ENCODE results near the gene BICD1.

The BICD1 gene

GRCh38 chr12:32418903-32419519 lies 312.4 kb downstream of the BICD1 start:
- no peak for DNase-seq

DNA sequence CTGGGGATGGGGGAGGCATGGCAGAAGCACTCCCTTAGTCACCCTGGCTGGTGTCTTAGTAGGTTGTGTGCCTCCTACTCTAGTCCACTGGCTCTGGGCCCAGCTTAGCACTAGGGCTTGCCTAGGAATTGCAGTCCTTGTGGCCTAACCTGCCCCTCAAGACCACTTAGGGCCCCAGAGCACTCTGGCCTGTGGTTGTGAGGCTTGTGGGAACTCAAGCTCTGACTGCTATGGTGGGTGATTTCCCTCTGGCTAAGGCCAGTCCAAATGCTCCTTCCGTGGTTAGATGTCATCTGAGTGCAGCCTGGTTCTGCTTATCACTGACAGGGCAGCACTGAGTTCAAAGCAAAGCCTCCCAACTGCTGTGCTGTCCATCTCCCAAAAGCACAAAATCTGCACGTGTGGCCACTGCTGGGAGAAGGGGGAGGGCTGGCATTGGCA lies 312.9 kb downstream of the BICD1 start:
- no peak for DNase-seq

DNA sequence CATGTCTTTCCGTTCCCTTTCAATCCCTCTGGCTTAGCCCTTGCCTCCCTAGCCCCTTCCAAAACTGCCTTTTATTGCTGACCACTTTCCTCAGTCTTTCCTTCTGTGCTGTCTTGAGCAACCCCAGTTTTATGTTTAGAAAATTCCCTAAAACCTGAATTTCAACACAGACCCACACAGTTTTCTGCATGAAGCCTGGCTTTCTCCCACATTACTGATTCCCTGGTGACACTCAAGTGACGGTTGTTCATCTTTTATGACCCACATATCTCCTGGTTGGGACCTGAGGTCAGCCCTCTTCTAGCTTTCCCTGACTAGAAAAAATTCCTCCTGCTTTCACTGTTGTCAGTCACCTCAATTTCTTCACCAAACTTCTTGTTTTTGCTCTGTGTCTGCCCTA lies 313.7 kb downstream of the BICD1 start:
- no peak for DNase-seq

- DNase-seq = no peak
Measured at GRCh38 chr12:32423559-32423958, 316.9 kb downstream of the BICD1 start.

DNA sequence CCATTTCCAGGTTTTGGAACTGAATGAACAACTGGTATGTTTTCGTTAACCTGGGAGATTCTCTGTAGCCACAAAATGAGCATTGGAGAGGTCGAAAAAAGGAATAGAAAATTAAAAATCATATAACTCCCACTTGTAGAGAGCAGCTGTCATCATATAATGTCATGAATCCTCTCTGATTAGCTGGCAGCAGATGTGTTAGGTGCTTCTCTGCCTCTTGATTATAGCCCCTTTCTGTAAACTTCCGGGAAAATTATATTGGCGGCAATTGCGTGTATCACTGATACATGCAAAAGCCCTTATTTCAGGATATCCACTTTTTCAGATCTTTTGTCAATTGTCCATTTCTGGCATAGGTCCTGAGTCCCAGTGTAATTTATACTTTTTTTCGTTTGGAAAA lies 324.4 kb downstream of the BICD1 start:
- no peak for DNase-seq

Measured in activated CD4-positive, CD25-positive, alpha-beta regulatory T cell treated with anti-CD3 and anti-CD28 coated beads, Interleukin-2, amount 50 U/mL, for 72 hours (primary cell).